Sigmoid colon (tissue), 4 donors: ENCODE measurements around the gene MED14.

Experiments
- POLR2AphosphoS5 ChIP-seq, 4 donors: sonication (generic); formaldehyde crosslinking; IDR thresholded peaks; one replicate each; pipeline ENCODE4 v1.6.1; 2017; ENCODE audit warnings: antibody characterized with exemption in 4 of 4
- TF ChIP-seq, protein P1 (sequence below), 4 experiments: fragments of 450-650 bp in 3 of 4; fragments of 200-600 bp in 1 of 4; IDR thresholded peaks; one replicate each; pipeline ENCODE4 v1.5.1; 2016 to 2019; ENCODE audit warnings: antibody characterized with exemption in 4 of 4, mild to moderate bottlenecking in 3 of 4, moderate library complexity in 2 of 4

- TF ChIP-seq, protein P1, sequence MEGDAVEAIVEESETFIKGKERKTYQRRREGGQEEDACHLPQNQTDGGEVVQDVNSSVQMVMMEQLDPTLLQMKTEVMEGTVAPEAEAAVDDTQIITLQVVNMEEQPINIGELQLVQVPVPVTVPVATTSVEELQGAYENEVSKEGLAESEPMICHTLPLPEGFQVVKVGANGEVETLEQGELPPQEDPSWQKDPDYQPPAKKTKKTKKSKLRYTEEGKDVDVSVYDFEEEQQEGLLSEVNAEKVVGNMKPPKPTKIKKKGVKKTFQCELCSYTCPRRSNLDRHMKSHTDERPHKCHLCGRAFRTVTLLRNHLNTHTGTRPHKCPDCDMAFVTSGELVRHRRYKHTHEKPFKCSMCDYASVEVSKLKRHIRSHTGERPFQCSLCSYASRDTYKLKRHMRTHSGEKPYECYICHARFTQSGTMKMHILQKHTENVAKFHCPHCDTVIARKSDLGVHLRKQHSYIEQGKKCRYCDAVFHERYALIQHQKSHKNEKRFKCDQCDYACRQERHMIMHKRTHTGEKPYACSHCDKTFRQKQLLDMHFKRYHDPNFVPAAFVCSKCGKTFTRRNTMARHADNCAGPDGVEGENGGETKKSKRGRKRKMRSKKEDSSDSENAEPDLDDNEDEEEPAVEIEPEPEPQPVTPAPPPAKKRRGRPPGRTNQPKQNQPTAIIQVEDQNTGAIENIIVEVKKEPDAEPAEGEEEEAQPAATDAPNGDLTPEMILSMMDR (IDR thresholded peaks at IDR 0.05): no peak
- TF ChIP-seq POLR2AphosphoS5 (IDR thresholded peaks at IDR 0.05): no peak
Measured at GRCh38 chrX:40700640-40701342, 34.6 kb downstream of the MED14 start.
